ENCODE measurements around the gene SNX5.

The SNX5 gene

DNA sequence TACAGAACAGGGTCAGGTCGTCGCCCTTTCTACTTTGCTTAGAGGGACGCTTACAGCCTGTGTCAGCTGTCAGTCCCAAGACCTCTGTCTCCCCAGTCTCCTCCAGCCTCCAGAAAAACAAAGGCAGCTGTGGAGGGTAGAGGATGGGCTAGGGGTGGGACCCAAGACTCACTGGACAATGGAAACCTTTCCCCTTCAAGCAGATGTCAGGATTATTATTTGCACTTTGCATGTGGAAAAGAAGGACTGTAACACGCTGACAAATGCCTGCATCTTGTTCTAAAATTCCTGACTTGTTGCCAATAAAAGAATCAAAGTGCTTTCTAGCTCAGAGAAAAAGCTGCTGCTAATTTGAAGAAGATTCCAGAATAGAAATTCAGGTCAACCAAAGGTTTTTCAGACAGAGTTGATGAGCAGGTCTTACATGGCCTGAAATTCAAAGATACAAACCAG is 58.7 kb downstream of the SNX5 start:
- Histone ChIP-seq H3K4me1 (ENCODE audit: insufficient read depth, low read length) (no peaks in the 10 kb centered on the region), H3K36me3 (ENCODE audit: insufficient read depth, low read length) (no peaks in the 10 kb centered on the region), H3K27ac (ENCODE audit: low read depth, low read length) (no peak overlapping the region), H3K9ac (ENCODE audit: low read depth, low read length) (no peak overlapping the region), H3K27me3 (ENCODE audit: insufficient read depth, low read length) (no peaks in the 10 kb centered on the region), H3K4me3 (ENCODE audit: low read length) (no peak overlapping the region), H3K9me3 (ENCODE audit: insufficient read depth, low read depth, low read length) (no peaks in the 10 kb centered on the region)
- 88% methylated on average over 4 of the region's 4 CpGs for WGBS

DNA sequence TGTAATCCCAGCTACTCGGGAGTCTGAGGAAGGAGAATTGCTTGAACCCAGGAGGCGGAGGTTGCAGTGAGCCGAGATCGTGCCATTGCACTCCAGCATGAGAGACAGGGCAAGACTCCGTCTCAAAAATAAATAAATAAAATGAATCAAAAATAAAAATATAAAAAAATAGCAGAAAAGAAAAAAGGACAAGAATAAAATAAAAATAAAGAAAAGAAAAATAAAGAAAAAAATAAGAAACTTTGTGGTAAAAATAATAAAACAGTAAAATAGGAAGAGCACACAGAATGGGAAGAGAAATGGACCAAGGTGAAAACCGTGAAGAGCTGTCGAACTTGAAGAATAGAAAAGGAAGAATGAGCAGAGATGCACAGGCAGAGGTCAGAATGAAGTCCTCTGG is 63.0 kb downstream of the SNX5 start:
- Histone ChIP-seq H3K27ac (ENCODE audit: low read depth, low read length) (no peak overlapping the region), H3K4me1 (ENCODE audit: insufficient read depth, low read length) (peaks cover 5% of the 10 kb centered on the region; the same call in 1 of the 2 replicates), H3K9ac (ENCODE audit: low read depth, low read length) (no peak overlapping the region), H3K36me3 (ENCODE audit: insufficient read depth, low read length) (no peaks in the 10 kb centered on the region), H3K27me3 (ENCODE audit: insufficient read depth, low read length) (no peaks in the 10 kb centered on the region), H3K9me3 (ENCODE audit: insufficient read depth, low read depth, low read length) (no peaks in the 10 kb centered on the region), H3K4me3 (ENCODE audit: low read length) (no peak overlapping the region)
- WGBS, result 94% methylated on average over 6 of the region's 7 CpGs

DNA sequence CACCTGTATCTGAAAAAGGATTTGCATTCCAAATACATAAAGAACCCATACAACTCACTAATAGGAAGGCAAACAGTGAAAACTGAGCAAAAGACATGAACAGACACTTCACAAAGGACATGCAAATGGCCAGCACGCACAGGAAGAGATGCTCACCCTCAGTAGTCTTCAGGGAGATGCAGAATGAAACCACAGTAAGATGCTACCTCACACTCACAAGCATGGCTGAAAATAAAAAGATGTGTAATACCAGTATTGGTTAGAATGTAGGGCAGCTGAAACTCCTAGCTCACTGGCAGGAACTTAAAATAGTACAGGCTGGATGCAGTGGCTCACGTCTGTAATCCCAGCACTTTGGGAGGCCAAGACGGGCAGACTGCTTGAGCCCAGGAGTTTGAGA is 64.6 kb downstream of the SNX5 start:
- Histone ChIP-seq H3K27me3 (ENCODE audit: insufficient read depth, low read length) (no peaks in the 10 kb centered on the region), H3K27ac (ENCODE audit: low read depth, low read length) (no peak overlapping the region), H3K9ac (ENCODE audit: low read depth, low read length) (no peak overlapping the region), H3K9me3 (ENCODE audit: insufficient read depth, low read depth, low read length) (no peaks in the 10 kb centered on the region), H3K4me3 (ENCODE audit: low read length) (no peak overlapping the region), H3K36me3 (ENCODE audit: insufficient read depth, low read length) (no peaks in the 10 kb centered on the region), H3K4me1 (ENCODE audit: insufficient read depth, low read length) (peaks cover 5% of the 10 kb centered on the region; the same call in 1 of the 2 replicates)
- WGBS, result 88% methylated on average over 3 of the region's 3 CpGs

DNA sequence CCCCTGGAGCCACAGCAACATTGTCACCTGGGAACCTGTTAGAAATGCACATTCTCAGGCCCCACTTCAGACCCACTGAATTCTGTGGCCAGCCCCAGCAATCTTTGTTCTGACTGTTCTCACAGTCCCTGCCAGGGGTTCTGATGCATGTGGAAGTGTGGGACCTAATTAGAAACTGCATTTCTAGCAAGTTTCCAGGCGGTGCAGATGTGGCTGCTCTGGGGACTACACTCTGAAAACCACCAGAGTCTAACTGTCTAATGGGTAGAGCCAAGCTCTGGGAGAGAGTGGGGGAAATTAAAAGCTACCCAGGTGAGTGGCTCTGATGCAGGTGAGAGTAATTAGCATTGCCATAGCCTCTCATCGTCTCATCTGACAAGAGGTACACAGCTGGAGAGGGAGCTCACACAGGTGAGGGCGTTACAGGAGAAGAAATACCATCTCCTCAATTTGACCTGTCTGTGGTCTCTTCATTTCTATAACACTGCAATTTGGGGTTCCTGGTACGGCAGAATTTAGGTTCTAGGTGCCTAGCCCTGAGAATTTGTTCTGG is 66.0 kb downstream of the SNX5 start:
- H3K9me3 ChIP-seq (ENCODE audit: insufficient read depth, low read depth, low read length), result no peaks in the 10 kb centered on the region
- H3K4me1 ChIP-seq (ENCODE audit: insufficient read depth, low read length), result peaks cover 5% of the 10 kb centered on the region; the same call in 1 of the 2 replicates
- 75% methylated on average over 4 of the region's 4 CpGs for WGBS
- H3K4me3 ChIP-seq (ENCODE audit: low read length), result no peak overlapping the region
- no peak overlapping the region for H3K9ac ChIP-seq (ENCODE audit: low read depth, low read length)
- H3K36me3 ChIP-seq (ENCODE audit: insufficient read depth, low read length), result no peaks in the 10 kb centered on the region
- H3K27ac ChIP-seq (ENCODE audit: low read depth, low read length), result no peak overlapping the region
- H3K27me3 ChIP-seq (ENCODE audit: insufficient read depth, low read length), result no peaks in the 10 kb centered on the region

DNA sequence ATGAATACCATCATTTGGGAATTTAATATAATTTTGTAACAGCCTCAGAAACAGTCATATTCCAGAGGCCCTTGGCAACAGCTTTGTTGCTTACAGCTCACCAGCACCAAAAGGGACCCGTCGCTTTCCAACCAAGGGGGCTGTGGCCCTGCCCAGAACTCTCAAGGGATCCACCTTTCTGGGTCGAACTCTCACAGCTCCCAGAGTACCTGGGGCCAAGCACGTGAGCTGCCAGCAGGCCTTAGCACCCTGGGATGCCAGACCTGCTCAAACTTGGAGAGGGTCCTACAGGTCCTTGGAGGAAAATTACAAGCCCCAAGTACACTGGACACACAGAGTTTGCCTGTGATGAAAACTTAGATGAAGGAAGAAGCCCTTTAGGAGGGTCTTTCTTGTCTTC is 66.6 kb downstream of the SNX5 start:
- H3K27me3 ChIP-seq (ENCODE audit: insufficient read depth, low read length), result no peaks in the 10 kb centered on the region
- H3K4me1 ChIP-seq (ENCODE audit: insufficient read depth, low read length), result peaks cover 7% of the 10 kb centered on the region; the same call in 1 of the 2 replicates
- no peak overlapping the region for H3K4me3 ChIP-seq (ENCODE audit: low read length)
- no peaks in the 10 kb centered on the region for H3K36me3 ChIP-seq (ENCODE audit: insufficient read depth, low read length)
- no peak overlapping the region for H3K27ac ChIP-seq (ENCODE audit: low read depth, low read length)
- no peaks in the 10 kb centered on the region for H3K9me3 ChIP-seq (ENCODE audit: insufficient read depth, low read depth, low read length)
- H3K9ac ChIP-seq (ENCODE audit: low read depth, low read length), result no peak overlapping the region
- 87% methylated on average over 4 of the region's 4 CpGs for WGBS

DNA sequence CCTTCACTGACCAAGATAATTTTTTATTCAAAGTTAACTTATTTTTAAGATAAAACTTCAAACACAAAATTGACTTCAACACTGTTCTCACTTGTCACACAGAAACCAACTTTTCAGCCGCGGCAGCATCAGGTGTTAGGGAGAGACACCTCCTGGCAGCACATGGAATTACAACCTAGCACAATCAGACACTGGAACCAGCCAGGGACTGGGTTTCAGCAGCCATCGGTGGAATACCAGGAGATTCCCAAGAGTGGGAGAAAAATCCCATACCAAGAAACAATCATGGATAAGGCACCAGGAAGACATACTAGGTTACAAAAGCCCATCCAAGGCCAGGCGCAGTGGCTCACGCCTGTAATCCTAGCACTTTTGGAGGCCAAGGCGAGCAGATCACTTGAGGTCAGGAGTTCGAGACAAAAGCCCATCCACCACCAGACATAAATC is 70.0 kb downstream of the SNX5 start:
- Histone ChIP-seq H3K4me3 (ENCODE audit: low read length) (no peak overlapping the region), H3K36me3 (ENCODE audit: insufficient read depth, low read length) (no peaks in the 10 kb centered on the region), H3K9me3 (ENCODE audit: insufficient read depth, low read depth, low read length) (no peaks in the 10 kb centered on the region), H3K27me3 (ENCODE audit: insufficient read depth, low read length) (no peaks in the 10 kb centered on the region), H3K9ac (ENCODE audit: low read depth, low read length) (no peak overlapping the region), H3K27ac (ENCODE audit: low read depth, low read length) (no peak overlapping the region), H3K4me1 (ENCODE audit: insufficient read depth, low read length) (peaks cover 24% of the 10 kb centered on the region)
- 58% methylated on average over 7 of the region's 7 CpGs for WGBS

DNA sequence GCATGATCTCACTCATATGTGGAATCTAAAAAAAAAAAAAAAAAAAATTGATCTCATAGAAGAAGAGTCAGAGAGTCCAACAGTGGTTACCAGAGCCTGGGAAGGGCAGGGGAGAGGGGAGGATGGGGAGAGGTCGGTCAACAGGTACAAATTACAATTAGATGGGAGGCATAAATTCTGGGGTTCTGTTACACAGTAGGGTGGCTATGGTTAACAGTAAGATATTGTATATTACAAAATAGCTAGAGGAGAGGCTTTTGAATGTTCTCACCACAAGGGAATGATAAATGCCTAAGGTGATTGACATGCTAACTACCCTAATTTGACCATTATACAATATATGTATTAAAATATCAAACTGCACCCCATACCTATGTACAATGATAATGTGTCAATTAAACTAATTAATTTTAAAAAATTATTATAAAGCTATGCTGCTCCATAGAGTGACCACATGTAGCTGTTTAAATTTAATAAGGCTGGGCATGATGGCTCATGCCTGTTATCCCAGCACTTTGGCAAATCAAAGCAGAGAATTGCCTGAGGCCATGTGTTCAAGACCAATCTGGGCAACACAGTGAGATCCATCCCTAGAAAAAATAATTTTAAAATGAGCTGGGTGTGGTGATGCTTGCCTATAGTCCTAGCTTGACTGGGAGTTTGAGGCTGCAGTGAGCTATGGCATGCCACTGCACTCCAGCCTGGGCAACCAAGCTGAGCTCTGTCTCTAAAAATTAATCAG is 70.9 kb downstream of the SNX5 start:
- no peaks in the 10 kb centered on the region for H3K9me3 ChIP-seq (ENCODE audit: insufficient read depth, low read depth, low read length)
- no peak overlapping the region for H3K27ac ChIP-seq (ENCODE audit: low read depth, low read length)
- no peaks in the 10 kb centered on the region for H3K27me3 ChIP-seq (ENCODE audit: insufficient read depth, low read length)
- 78% methylated on average over 1 of the region's 1 CpG for WGBS
- no peak overlapping the region for H3K9ac ChIP-seq (ENCODE audit: low read depth, low read length)
- H3K4me3 ChIP-seq (ENCODE audit: low read length), result no peak overlapping the region
- peaks cover 21% of the 10 kb centered on the region for H3K4me1 ChIP-seq (ENCODE audit: insufficient read depth, low read length)
- no peaks in the 10 kb centered on the region for H3K36me3 ChIP-seq (ENCODE audit: insufficient read depth, low read length)

DNA sequence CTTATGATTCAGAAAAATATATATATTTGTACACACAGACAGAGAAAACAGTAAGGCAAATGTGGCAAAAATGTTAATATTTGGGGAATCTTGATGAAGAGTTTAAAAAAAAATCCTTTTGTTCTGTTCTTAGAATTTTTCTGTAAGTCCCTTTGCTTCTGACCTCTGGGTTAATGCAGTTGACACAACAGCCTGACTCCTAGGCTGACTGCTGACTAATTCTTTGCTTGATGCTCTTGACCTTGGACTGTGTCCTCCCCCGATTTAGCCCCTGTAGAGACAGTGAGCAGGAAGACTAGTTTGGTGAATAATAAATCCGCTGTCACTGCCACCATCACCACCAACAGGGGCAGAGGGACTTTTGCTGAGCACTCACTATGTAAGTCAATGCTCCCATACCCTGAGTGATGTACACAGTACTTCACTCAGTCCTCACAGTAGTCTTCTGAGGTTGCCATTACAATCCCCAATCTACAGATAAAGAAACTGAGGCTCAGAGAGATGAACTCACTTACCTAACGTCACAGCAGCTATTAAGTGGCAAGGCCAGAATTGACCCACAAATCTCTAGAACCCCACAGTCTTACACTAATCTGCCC is 71.7 kb downstream of the SNX5 start:
- WGBS, result 71% methylated on average over 3 of the region's 3 CpGs
- Histone ChIP-seq H3K9ac (ENCODE audit: low read depth, low read length) (no peak overlapping the region), H3K4me1 (ENCODE audit: insufficient read depth, low read length) (peaks cover 19% of the 10 kb centered on the region), H3K4me3 (ENCODE audit: low read length) (no peak overlapping the region), H3K36me3 (ENCODE audit: insufficient read depth, low read length) (no peaks in the 10 kb centered on the region), H3K9me3 (ENCODE audit: insufficient read depth, low read depth, low read length) (no peaks in the 10 kb centered on the region), H3K27ac (ENCODE audit: low read depth, low read length) (no peak overlapping the region), H3K27me3 (ENCODE audit: insufficient read depth, low read length) (no peaks in the 10 kb centered on the region)

DNA sequence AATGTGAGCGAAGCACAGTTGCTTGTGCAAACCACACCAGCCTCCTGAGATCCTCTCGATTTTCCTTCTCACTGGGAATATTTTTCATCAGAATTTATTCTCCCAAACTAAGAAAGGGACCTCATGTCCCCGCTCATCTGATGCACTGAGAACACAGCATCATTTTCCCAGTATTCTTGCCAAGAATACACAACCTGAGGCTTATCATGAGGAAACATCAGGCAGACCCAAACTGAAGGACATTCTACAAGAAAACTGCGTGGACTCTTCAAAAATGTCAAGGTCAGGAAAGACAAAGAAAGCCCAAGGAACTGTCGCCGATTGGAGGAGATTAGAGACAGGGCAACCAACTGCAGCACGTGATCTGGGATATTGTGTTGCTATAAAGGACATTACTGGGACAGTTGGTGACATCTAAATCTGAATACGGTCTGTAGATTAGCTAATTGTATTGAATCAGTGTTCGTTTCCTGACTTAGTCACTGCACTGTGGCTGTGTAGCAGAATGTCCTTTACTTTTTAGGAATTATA is 72.3 kb downstream of the SNX5 start:
- Histone ChIP-seq H3K27ac (ENCODE audit: low read depth, low read length) (no peak overlapping the region), H3K9me3 (ENCODE audit: insufficient read depth, low read depth, low read length) (no peaks in the 10 kb centered on the region), H3K9ac (ENCODE audit: low read depth, low read length) (no peak overlapping the region), H3K4me3 (ENCODE audit: low read length) (no peak overlapping the region), H3K4me1 (ENCODE audit: insufficient read depth, low read length) (peaks cover 19% of the 10 kb centered on the region), H3K27me3 (ENCODE audit: insufficient read depth, low read length) (no peaks in the 10 kb centered on the region), H3K36me3 (ENCODE audit: insufficient read depth, low read length) (no peaks in the 10 kb centered on the region)
- WGBS, result 54% methylated on average over 9 of the region's 9 CpGs

DNA sequence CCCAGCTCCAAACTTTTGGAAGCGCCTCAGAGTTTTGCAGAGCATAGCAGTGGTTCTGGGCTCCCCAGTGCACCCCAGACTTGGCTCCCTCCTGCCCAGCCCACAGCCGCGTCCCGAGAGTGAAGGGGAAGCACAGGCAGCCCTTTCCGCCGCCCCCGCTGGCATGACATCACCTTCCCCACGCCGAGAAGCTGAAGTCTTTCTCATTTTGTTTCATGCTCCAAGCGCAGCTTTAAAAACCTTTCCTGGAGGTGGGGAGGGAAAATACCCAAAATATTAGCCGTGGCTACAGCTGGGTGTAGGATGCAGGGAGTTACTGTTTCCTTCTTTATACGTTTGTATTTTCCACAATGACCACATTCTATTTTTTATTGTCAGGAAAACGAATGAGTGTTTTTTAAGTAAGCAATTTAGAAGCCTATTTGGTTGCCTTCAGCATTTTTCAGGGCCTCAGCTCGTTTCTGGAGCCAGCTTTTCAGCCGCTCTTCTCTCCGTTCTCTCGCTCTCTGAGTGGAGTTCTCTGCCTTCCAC is 72.9 kb downstream of the SNX5 start:
- no peaks in the 10 kb centered on the region for H3K9me3 ChIP-seq (ENCODE audit: insufficient read depth, low read depth, low read length)
- H3K4me1 ChIP-seq (ENCODE audit: insufficient read depth, low read length), result peaks cover 19% of the 10 kb centered on the region
- H3K27me3 ChIP-seq (ENCODE audit: insufficient read depth, low read length), result no peaks in the 10 kb centered on the region
- H3K27ac ChIP-seq (ENCODE audit: low read depth, low read length), result no peak overlapping the region
- H3K36me3 ChIP-seq (ENCODE audit: insufficient read depth, low read length), result no peaks in the 10 kb centered on the region
- H3K9ac ChIP-seq (ENCODE audit: low read depth, low read length), result no peak overlapping the region
- WGBS, result 54% methylated on average over 16 of the region's 17 CpGs
- no peak overlapping the region for H3K4me3 ChIP-seq (ENCODE audit: low read length)

DNA sequence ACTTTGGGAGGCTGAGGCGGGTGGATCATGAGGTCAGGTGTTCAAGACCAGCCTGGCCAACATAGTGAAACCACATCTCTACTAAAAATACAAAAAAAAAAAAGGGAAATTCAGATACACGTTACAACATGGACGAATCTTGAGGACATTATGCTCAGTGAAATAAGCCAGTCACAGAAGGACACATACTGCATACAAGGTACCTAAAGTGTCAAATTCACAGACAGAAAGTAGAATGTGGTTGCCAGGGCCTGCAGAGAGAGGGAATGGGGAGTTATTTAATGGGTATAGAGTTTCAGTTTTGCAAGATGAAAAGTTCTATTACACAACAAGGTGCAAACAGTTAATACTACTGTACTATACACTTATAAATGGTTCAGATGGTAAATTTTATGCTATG is 75.1 kb downstream of the SNX5 start:
- H3K27ac ChIP-seq (ENCODE audit: low read depth, low read length), result no peak overlapping the region
- 89% methylated on average over 3 of the region's 3 CpGs for WGBS
- no peaks in the 10 kb centered on the region for H3K27me3 ChIP-seq (ENCODE audit: insufficient read depth, low read length)

More for the DNA sequence above, 75.1 kb downstream of the SNX5 start:
- no peak overlapping the region for H3K4me3 ChIP-seq (ENCODE audit: low read length)
- H3K9me3 ChIP-seq (ENCODE audit: insufficient read depth, low read depth, low read length), result peaks cover 7% of the 10 kb centered on the region
- H3K4me1 ChIP-seq (ENCODE audit: insufficient read depth, low read length), result peaks cover 19% of the 10 kb centered on the region
- H3K9ac ChIP-seq (ENCODE audit: low read depth, low read length), result no peak overlapping the region
- H3K36me3 ChIP-seq (ENCODE audit: insufficient read depth, low read length), result no peaks in the 10 kb centered on the region

Measured in HUES64 (cell line).